Astrocyte of the spinal cord (primary cell): ENCODE measurements around the gene CDC42EP3.

Source experiments
- DNase-seq: peaks from one replicate; pipeline ENCODE4 v3.0.0; 2011; ENCODE audit warnings: low read depth, low spot score
- H3K4me3 ChIP-seq: 2 replicates; pipeline ENCODE4 v1.5.1; 2011; ENCODE audit warnings: low read depth, mild to moderate bottlenecking, low read length, moderate library complexity
- in situ Hi-C: cut with HindIII; loops from 2 replicates; pipeline ENCODE4 v1.10.0; 2017; ENCODE audit warnings: low sequenced_read_pairs
- TF ChIP-seq, protein P1 (sequence below): IDR thresholded peaks from 2 replicates; pipeline ENCODE4 v1.5.1; 2012; ENCODE audit warnings: low read depth, mild to moderate bottlenecking, low read length, inconsistent platforms

The CDC42EP3 gene

DNA sequence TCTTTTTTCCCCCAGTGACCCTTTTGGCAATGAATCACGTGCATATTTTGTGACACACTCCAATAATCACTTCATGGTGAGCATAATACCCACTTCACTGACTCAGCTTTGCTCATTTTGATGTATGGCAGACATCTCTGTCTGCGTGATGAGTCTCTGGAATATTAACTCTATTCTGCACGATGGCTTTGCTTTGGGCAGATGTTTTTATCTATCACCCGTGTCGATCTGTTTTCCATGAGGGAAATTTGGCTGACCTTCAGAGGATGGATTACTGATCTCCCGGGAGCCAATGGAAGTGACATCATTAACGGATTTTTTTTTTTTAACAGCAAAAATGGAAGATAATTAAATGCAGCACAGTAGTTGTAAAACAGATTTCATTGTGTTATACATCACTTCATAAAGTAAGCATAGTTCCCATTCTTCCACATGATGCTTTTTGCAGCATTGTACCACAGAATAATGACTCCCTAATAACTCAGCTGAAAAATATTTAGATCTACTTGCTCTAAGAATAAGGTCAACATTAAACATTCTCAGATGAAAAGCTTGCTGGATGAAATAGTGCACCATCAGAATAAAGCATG, 29.8 kb downstream of the CDC42EP3 start:
- TF ChIP-seq, protein P1, sequence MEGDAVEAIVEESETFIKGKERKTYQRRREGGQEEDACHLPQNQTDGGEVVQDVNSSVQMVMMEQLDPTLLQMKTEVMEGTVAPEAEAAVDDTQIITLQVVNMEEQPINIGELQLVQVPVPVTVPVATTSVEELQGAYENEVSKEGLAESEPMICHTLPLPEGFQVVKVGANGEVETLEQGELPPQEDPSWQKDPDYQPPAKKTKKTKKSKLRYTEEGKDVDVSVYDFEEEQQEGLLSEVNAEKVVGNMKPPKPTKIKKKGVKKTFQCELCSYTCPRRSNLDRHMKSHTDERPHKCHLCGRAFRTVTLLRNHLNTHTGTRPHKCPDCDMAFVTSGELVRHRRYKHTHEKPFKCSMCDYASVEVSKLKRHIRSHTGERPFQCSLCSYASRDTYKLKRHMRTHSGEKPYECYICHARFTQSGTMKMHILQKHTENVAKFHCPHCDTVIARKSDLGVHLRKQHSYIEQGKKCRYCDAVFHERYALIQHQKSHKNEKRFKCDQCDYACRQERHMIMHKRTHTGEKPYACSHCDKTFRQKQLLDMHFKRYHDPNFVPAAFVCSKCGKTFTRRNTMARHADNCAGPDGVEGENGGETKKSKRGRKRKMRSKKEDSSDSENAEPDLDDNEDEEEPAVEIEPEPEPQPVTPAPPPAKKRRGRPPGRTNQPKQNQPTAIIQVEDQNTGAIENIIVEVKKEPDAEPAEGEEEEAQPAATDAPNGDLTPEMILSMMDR: no peak
- in situ Hi-C loops: no loop called here
- DNase-seq: peak; percentile 75
- no peak overlapping the region for H3K4me3 ChIP-seq

DNA sequence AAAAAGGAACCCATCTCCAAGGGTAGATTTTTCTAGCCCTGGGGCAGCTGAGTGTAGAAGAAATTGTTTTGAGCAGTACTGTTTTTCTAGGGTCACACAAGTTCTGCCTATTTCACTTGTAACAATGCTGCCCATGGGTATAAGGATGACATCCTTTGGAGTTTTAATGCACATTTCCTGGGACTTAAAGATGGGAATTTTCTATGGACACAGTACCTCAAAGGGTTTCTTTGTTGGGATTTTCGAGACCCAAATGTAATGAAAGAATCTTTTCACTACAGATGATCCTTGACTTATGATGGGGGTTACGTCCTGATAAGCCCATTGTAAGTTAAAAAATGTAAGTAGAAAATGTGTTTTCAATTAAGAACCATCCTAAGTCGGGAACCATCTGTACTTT, 31.8 kb downstream of the CDC42EP3 start:
- in situ Hi-C loops: no loop called here
- TF ChIP-seq, protein P1: no peak
- H3K4me3 ChIP-seq: no peak overlapping the region
- no peak for DNase-seq

DNA sequence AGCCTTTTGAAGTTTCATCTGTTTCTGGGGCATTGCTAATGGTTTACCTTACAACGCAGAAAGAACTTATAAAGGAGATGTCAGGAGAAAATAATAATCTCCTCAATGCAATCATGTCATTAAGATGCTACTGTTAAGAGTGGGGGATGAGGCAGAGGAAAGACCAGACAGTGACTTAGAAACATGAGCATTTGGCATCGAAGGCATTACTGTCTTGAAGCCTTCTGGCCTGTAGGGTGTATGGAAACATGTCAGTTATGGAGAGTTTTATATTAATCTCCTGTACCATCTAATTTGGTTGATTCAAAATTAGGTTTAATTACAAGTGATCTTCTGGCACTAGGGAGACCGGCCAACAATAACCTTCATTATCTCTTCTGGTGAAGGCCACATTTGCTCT, 32.5 kb downstream of the CDC42EP3 start:
- in situ Hi-C loops: no loop called here
- no peak overlapping the region for H3K4me3 ChIP-seq
- TF ChIP-seq, protein P1: no peak

DNA sequence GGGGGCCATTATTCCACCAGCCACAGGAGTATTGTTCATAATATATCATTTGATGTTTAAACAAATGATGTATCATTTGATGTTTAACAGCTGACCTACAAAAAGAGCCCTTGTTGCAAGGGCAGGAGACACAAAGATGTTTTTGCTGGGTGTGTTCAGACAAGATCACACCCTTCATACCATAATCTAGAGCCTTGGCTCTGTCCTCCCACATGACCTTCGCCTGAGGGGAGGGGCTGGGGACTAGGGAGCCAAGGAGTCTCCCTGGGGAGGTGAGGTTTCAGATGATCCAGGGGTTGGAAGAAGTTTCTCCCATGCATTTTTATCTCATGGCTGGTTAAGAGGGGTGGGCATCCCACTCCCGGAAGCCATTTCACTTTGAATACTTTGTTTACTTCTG, 33.5 kb downstream of the CDC42EP3 start:
- TF ChIP-seq, protein P1: no peak
- in situ Hi-C loops: no loop called here
- DNase-seq: no peak
- H3K4me3 ChIP-seq: no peak overlapping the region

More for the DNA sequence above, 32.5 kb downstream of the CDC42EP3 start:
- no peak for DNase-seq

DNA sequence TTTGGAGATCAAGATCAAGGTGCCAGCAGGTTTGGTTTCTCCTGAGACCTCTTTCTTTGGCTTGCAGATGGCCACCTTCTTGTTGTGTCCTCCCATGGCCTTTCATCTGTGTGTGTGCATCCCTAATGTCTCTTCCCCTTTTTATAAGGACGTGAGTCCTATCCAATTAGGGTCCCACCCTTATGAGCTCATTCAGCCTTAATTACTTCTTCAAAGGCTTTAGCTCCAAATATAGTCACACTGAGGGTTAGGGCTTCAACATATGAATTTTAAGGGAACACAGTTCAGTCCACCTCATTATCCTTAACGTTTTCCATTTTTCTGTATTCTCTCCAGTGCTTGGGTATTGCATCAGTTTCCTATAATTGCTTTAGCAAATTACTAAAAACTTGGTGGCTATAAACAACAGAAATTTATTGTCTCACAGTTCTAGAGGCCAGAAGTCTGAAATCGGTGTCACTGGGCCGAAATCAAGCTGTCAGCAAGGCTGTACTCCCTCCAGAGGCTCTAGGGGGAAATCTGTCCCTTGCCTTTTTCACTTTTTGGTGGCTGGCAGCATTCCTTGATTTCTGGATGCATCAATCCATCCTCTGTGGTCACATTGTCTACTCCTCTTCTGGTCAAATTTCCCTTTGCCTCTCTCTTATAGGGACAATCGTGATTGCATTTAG, 34.1 kb downstream of the CDC42EP3 start:
- no peak overlapping the region for H3K4me3 ChIP-seq
- DNase-seq: no peak
- TF ChIP-seq, protein P1: no peak
- in situ Hi-C loops: no loop called here

DNA sequence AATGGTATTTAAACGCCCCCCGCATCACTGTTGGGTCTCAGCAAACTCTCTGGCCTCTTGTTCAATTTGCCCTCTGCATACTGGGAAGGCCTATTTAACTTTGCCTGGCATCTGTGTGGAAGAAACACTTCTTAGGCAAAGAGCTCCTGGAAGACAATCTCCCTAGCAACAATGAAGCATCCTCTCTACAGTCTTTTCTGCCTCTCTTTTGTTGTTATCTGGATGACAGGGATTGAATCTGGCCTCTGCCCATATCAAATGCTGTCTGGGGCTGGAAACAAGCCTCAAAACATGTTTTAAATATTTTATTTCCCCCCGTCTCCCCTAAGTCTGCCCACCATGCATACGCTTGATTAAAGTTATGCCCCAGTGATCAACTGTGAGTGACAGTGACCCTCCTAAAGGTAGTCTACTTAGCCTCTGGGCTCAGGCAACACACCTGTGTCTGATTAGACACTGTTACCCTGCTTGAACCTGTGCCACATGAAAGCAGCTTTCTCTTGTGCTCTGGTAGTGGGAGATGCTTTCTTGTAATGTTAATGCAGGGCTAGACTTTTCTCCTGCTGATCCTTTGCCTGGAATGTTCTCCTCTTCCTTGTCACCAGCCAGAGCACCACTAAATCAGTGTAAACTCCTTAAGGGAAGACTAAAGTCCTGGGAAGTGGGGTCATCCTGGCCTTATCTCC, 34.9 kb downstream of the CDC42EP3 start:
- no peak overlapping the region for H3K4me3 ChIP-seq
- TF ChIP-seq, protein P1: no peak
- in situ Hi-C loops: no loop called here
- DNase-seq: no peak
